H9 (cell line): ENCODE measurements around the gene GPRIN1. TPM values are rescaled to one million over a fixed set of nuclear protein-coding genes. Genes with fewer than 3 reads are reported as not detected.
A peak's percentile ranks its signal among the peaks of the same experiment; 100 is the strongest.

Source experiments
- DNase-seq: peaks from one replicate; pipeline ENCODE4 v3.0.0-alpha.2; 2017
- H2AFZ ChIP-seq: one replicate; pipeline ENCODE4 v1.6.1; 2013; ENCODE audit warnings: mild to moderate bottlenecking, low read length, control low read depth, moderate library complexity
- H2AK5ac ChIP-seq: 2 replicates; pipeline ENCODE4 v1.6.1; 2013; ENCODE audit warnings: low read length, control low read depth, mixed read lengths; ENCODE audit not compliant: insufficient read length
- H2BK120ac ChIP-seq: one replicate; pipeline ENCODE4 v1.6.1; 2013; ENCODE audit warnings: low read depth, mild to moderate bottlenecking, low read length, control low read depth, inconsistent platforms; ENCODE audit not compliant: poor library complexity, severe bottlenecking
- H2BK12ac ChIP-seq: 2 replicates; pipeline ENCODE4 v1.6.1; 2013; ENCODE audit warnings: low read length, control low read depth, mixed read lengths, low read depth; ENCODE audit not compliant: insufficient read length
- H2BK15ac ChIP-seq: 2 replicates; pipeline ENCODE4 v1.6.1; 2013; ENCODE audit warnings: low read depth, low read length, control low read depth
- H2BK20ac ChIP-seq: one replicate; pipeline ENCODE4 v1.6.1; 2013; ENCODE audit warnings: low read depth, mild to moderate bottlenecking, low read length, control low read depth, inconsistent platforms; ENCODE audit not compliant: poor library complexity, severe bottlenecking
- H2BK5ac ChIP-seq: 2 replicates; pipeline ENCODE4 v1.6.1; 2013; ENCODE audit warnings: low read length, control low read depth, mixed read lengths; ENCODE audit not compliant: insufficient read length
- H3K14ac ChIP-seq: 2 replicates; pipeline ENCODE4 v1.6.1; 2013; ENCODE audit warnings: low read length, control low read depth; ENCODE audit not compliant: insufficient read depth
- H3K18ac ChIP-seq: 2 replicates; pipeline ENCODE4 v1.6.1; 2013; ENCODE audit warnings: low read depth, mild to moderate bottlenecking, mixed read lengths, low read length, control low read depth; ENCODE audit not compliant: insufficient read length
- H3K23ac ChIP-seq: 2 replicates; pipeline ENCODE4 v1.6.1; 2013; ENCODE audit warnings: low read length, control low read depth, mixed read lengths, low read depth; ENCODE audit not compliant: insufficient read length
- H3K23me2 ChIP-seq: 2 replicates; pipeline ENCODE4 v1.6.1; 2013; ENCODE audit warnings: low read depth, mild to moderate bottlenecking, mixed read lengths, low read length, control low read depth; ENCODE audit not compliant: insufficient read length, poor library complexity, severe bottlenecking
- H3K27ac ChIP-seq: 2 replicates; pipeline ENCODE4 v1.5.1; 2013; ENCODE audit warnings: low read length, control low read depth, mixed read lengths, low read depth; ENCODE audit not compliant: insufficient read length
- H3K27me3 ChIP-seq: 2 replicates; pipeline ENCODE4 v1.6.1; 2013; ENCODE audit warnings: low read length, control low read depth, inconsistent platforms; ENCODE audit not compliant: insufficient read depth
- H3K4ac ChIP-seq: 2 replicates; pipeline ENCODE4 v1.6.1; 2013; ENCODE audit warnings: low read depth, mild to moderate bottlenecking, control low read depth, inconsistent platforms, low read length, moderate library complexity
- H3K4me1 ChIP-seq: 2 replicates; pipeline ENCODE4 v1.6.1; 2013; ENCODE audit warnings: low read length, control low read depth, inconsistent platforms; ENCODE audit not compliant: insufficient read depth
- H3K4me2 ChIP-seq: 2 replicates; pipeline ENCODE4 v1.6.1; 2013; ENCODE audit warnings: low read length, control low read depth, mixed read lengths; ENCODE audit not compliant: insufficient read length, insufficient read depth
- H3K56ac ChIP-seq: 2 replicates; pipeline ENCODE4 v1.6.1; 2013; ENCODE audit warnings: low read depth, mild to moderate bottlenecking, mixed read lengths, low read length, control low read depth; ENCODE audit not compliant: insufficient read length
- H3K79me1 ChIP-seq: 2 replicates; pipeline ENCODE4 v1.6.1; 2013; ENCODE audit warnings: low read depth, mild to moderate bottlenecking, moderate library complexity, low read length, control low read depth, inconsistent platforms; ENCODE audit not compliant: insufficient read depth, poor library complexity, severe bottlenecking
- H3K79me2 ChIP-seq: 2 replicates; pipeline ENCODE4 v1.6.1; 2013; ENCODE audit warnings: low read length, control low read depth, inconsistent platforms; ENCODE audit not compliant: insufficient read depth
- H3K9ac ChIP-seq: 2 replicates; pipeline ENCODE4 v1.6.1; 2013; ENCODE audit warnings: low read length, control low read depth, mixed read lengths; ENCODE audit not compliant: insufficient read length; ENCODE audit errors: extremely low read depth
- H3K9me3 ChIP-seq: one replicate; pipeline ENCODE4 v1.6.1; 2013; ENCODE audit warnings: low read depth, low read length, inconsistent platforms; ENCODE audit not compliant: control insufficient read depth
- H3T11ph ChIP-seq: one replicate; pipeline ENCODE4 v1.6.1; 2013; ENCODE audit warnings: mild to moderate bottlenecking, low read length, control low read depth, inconsistent platforms
- H4K20me1 ChIP-seq: one replicate; pipeline ENCODE4 v1.6.1; 2013; ENCODE audit not compliant: control insufficient read depth, insufficient read length, insufficient read depth
- H4K5ac ChIP-seq: 2 replicates; pipeline ENCODE4 v1.6.1; 2013; ENCODE audit warnings: low read depth, mild to moderate bottlenecking, mixed read lengths, low read length, control low read depth; ENCODE audit not compliant: insufficient read length
- H4K8ac ChIP-seq: replicated peaks from 2 replicates; pipeline ENCODE4 v1.6.1; 2013; ENCODE audit warnings: low read length, control low read depth, mixed read lengths, low read depth; ENCODE audit not compliant: insufficient read length
- H4K91ac ChIP-seq: 2 replicates; pipeline ENCODE4 v1.6.1; 2013; ENCODE audit warnings: low read depth, mild to moderate bottlenecking, moderate library complexity, mixed read lengths, low read length, control low read depth; ENCODE audit not compliant: insufficient read length
- H3K27ac Mint-ChIP-seq, 3 experiments: 2 replicates in 2 of 3; 3 replicates in 1 of 3; pipeline ENCODE4 v1.8.0; 2020 to 2021; ENCODE audit warnings: mixed read lengths in 3 of 3, mild to moderate bottlenecking in 1 of 3, moderate library complexity in 1 of 3
- H3K27me3 Mint-ChIP-seq: 2 replicates; pipeline ENCODE4 v1.8.0; 2021; ENCODE audit warnings: low read depth, mild to moderate bottlenecking, moderate library complexity, mixed read lengths
- H3K36me3 Mint-ChIP-seq, 3 experiments: 2 replicates in 2 of 3; 3 replicates in 1 of 3; pipeline ENCODE4 v1.8.0; 2020 to 2021; ENCODE audit warnings: low read depth in 3 of 3, mixed read lengths in 3 of 3; ENCODE audit not compliant: insufficient read depth in 1 of 3
- H3K4me1 Mint-ChIP-seq, 2 experiments: 2 replicates each; pipeline ENCODE4 v1.8.0; 2020; ENCODE audit warnings: mixed read lengths in 2 of 2
- H3K4me3 Mint-ChIP-seq, 2 experiments: 2 replicates in 1 of 2; 3 replicates in 1 of 2; pipeline ENCODE4 v1.8.0; 2020 to 2021; ENCODE audit warnings: mild to moderate bottlenecking in 2 of 2, mixed read lengths in 2 of 2, moderate library complexity in 1 of 2
- H3K9me3 Mint-ChIP-seq, 2 experiments: 2 replicates in 1 of 2; 3 replicates in 1 of 2; pipeline ENCODE4 v1.8.0; 2020; ENCODE audit warnings: mild to moderate bottlenecking in 2 of 2, mixed read lengths in 2 of 2, moderate library complexity in 1 of 2
- CTCF ChIP-seq: fragments of 200-600 bp; sonication (generic); conservative IDR thresholded peaks from 3 replicates; pipeline ENCODE4 v1.8.0; 2021; ENCODE audit warnings: antibody characterized with exemption, mild to moderate bottlenecking
- WGBS: extraction: QIAGEN DNeasy Blood & Tissue Kit; methylation state at CpG from one replicate; pipeline ENCODE4 v1.1.7; 2013; ENCODE audit warnings: missing lambda C conversion rate, low lambda C conversion rate, mixed read lengths; ENCODE audit not compliant: insufficient read length; ENCODE audit errors: extremely low coverage; 5-methylcytosine and 5-hydroxymethylcytosine counted together
- total RNA-seq: library from RNA; stranded (reverse); gene quantifications from 2 replicates; pipeline ENCODE4 v1.2.1, GENCODE V29; 2021

The GPRIN1 gene
- total RNA-seq, 1 experiment from 2014 or later: 10.8 TPM

- no peak overlapping the region for H3K27ac Mint-ChIP-seq
- H3K79me2 ChIP-seq: no peaks in the 10 kb centered on the region
These were observed 36.2 kb downstream of the GPRIN1 start for GRCh38 chr5:176573564-176574296.

More at GRCh38 chr5:176573564-176574296, 36.2 kb downstream of the GPRIN1 start:
- Histone ChIP-seq H3K23ac (no peak overlapping the region), H3T11ph (no peak overlapping the region), H3K4me2 (no peak overlapping the region), H4K8ac (no peak overlapping the region), H2AFZ (no peak overlapping the region), H4K5ac (no peak overlapping the region), H3K23me2 (no peaks in the 10 kb centered on the region), H2BK5ac (no peak overlapping the region), H2AK5ac (no peak overlapping the region), H2BK15ac (no peak overlapping the region), H3K9ac (no peak overlapping the region), H3K79me1 (no peaks in the 10 kb centered on the region), H4K20me1 (no peaks in the 10 kb centered on the region), H3K4ac (no peak overlapping the region), H3K18ac (no peak overlapping the region), H4K91ac (no peak overlapping the region), H3K14ac (no peak overlapping the region), H2BK20ac (no peak overlapping the region), H2BK12ac (no peak overlapping the region), H3K4me1 (no peaks in the 10 kb centered on the region), H3K27ac (no peak overlapping the region), H2BK120ac (no peak overlapping the region), H3K27me3 (no peaks in the 10 kb centered on the region), H3K56ac (no peak overlapping the region), H3K9me3 (no peaks in the 10 kb centered on the region)
- TF ChIP-seq CTCF: peak; percentile 88
- Mint-ChIP-seq H3K9me3 (no peaks in the 10 kb centered on the region), H3K4me3 (no peak overlapping the region), H3K4me1 (peaks cover 2 to 12% of the 10 kb centered on the region in 2 experiments; a peak in 3 of 4 replicates), H3K36me3 (no peaks in the 10 kb centered on the region), H3K27me3 (peaks cover 39% of the 10 kb centered on the region)
- peak; percentile 80 for DNase-seq
- WGBS: no CpG with 5 or more reads among the region's 18 CpGs
